PC-3 (cell line): Measurements from ENCODE around the gene CADM4. TPM values are rescaled to one million over a fixed set of nuclear protein-coding genes. Genes with fewer than 3 reads are reported as not detected.

Source experiments
- ATAC-seq: fragments of 200-7000 bp; cut with Tn5 transposase; 2 replicates; pipeline ENCODE4 v1.9.1; 2020; ENCODE audit warnings: mild to moderate bottlenecking, moderate library complexity
- BruUV-seq: library from RNA; stranded (reverse); fragments of 400-500 nt; replicated peaks from 2 replicates; lab custom pipeline; 2021; lab: Mats Ljungman, UMichigan
- CTCF ChIA-PET: fragments of 300-600 bp; sonication (Branson Sonifier 250); formaldehyde crosslinking; loops from one replicate; lab custom pipeline; 2022; ENCODE audit warnings: antibody characterized with exemption; lab: Charles Lee
- POLR2A ChIA-PET: fragments of 300-600 bp; sonication (Branson Sonifier 250); formaldehyde crosslinking; loops from one replicate; lab custom pipeline; 2022; ENCODE audit warnings: antibody characterized with exemption; ENCODE audit not compliant: unreplicated experiment; lab: Charles Lee
- DNase-seq: peaks from one replicate; pipeline ENCODE4 v3.0.0-alpha.2; 2015
- H2AFZ ChIP-seq: fragments of 300-600 bp; sonication (generic); 2 replicates; pipeline ENCODE4 v1.6.0; 2016; ENCODE audit warnings: antibody characterized with exemption, low read length
- H3F3A ChIP-seq: fragments of 300-600 bp; sonication (generic); one replicate; pipeline ENCODE4 v1.6.0; 2017; ENCODE audit warnings: antibody characterized with exemption, low read length, control low read depth, mild to moderate bottlenecking; ENCODE audit not compliant: unreplicated experiment
- H3K27ac ChIP-seq: fragments of 300-600 bp; sonication (generic); 2 replicates; pipeline ENCODE4 v1.5.1; 2016; ENCODE audit warnings: mild to moderate bottlenecking, low read length
- H3K27me3 ChIP-seq: fragments of 300-600 bp; sonication (generic); 2 replicates; pipeline ENCODE4 v1.6.1; 2016; ENCODE audit warnings: low read length, mixed read lengths
- H3K36me3 ChIP-seq: fragments of 300-600 bp; sonication (generic); 2 replicates; pipeline ENCODE4 v1.6.1; 2016; ENCODE audit warnings: low read depth, mixed run types, low read length, mixed read lengths
- H3K4me1 ChIP-seq: fragments of 300-600 bp; sonication (generic); 2 replicates; pipeline ENCODE4 v1.5.1; 2016; ENCODE audit warnings: low read length; ENCODE audit not compliant: insufficient read depth
- H3K4me2 ChIP-seq: fragments of 300-600 bp; sonication (generic); 2 replicates; pipeline ENCODE4 v1.6.0; 2016; ENCODE audit warnings: low read length
- H3K4me3 ChIP-seq: fragments of 300-600 bp; sonication (generic); 2 replicates; pipeline ENCODE4 v1.5.1; 2016; ENCODE audit warnings: mild to moderate bottlenecking, low read length, mixed read lengths
- H3K79me2 ChIP-seq: fragments of 300-600 bp; sonication (generic); 2 replicates; pipeline ENCODE4 v1.6.1; 2017; ENCODE audit warnings: low read length, mixed read lengths
- H3K9ac ChIP-seq: fragments of 300-600 bp; sonication (generic); 2 replicates; pipeline ENCODE4 v1.6.0; 2016; ENCODE audit warnings: mild to moderate bottlenecking, low read length
- H3K9me2 ChIP-seq: fragments of 300-600 bp; sonication (generic); replicated peaks from 2 replicates; pipeline ENCODE4 v1.6.1; 2016; ENCODE audit warnings: mixed run types, low read length, mixed read lengths
- H3K9me3 ChIP-seq: fragments of 300-600 bp; sonication (generic); 2 replicates; pipeline ENCODE4 v1.6.1; 2016; ENCODE audit warnings: low read length, mixed read lengths
- H4K20me1 ChIP-seq: fragments of 300-600 bp; sonication (generic); 2 replicates; pipeline ENCODE4 v1.6.1; 2016; ENCODE audit warnings: low read length, mixed read lengths
- EZH2 ChIP-seq: fragments of 300-600 bp; sonication (generic); IDR thresholded peaks from one replicate; pipeline ENCODE4 v1.6.1; 2017; ENCODE audit warnings: antibody characterized with exemption, mild to moderate bottlenecking, low read length; ENCODE audit not compliant: unreplicated experiment
- EZH2phosphoT487 ChIP-seq: fragments of 300-600 bp; sonication (generic); IDR thresholded peaks from 2 replicates; pipeline ENCODE4 v1.6.1; 2018; ENCODE audit warnings: mild to moderate bottlenecking, antibody characterized with exemption, low read length, borderline replicate concordance
- intact Hi-C: fragments of 100-400 bp; cut with micrococcal nuclease; formaldehyde crosslinking; loops from 2 replicates; pipeline ENCODE4 v1.9.0; 2023
- total RNA-seq: library from RNA; depleted of rRNA; stranded (reverse); fragments of >200 nt; gene quantifications from 2 replicates; pipeline ENCODE4 v1.2.3, GENCODE V29; 2014
- TF ChIP-seq, protein P1 (sequence below): fragments of 300-600 bp; sonication (generic); conservative IDR thresholded peaks from 2 replicates; pipeline ENCODE4 v1.5.1; 2017; ENCODE audit warnings: antibody characterized with exemption, low read depth, mild to moderate bottlenecking, low read length

The CADM4 gene
- total RNA-seq, 1 experiment from 2014 or later, result 13.7 TPM

DNA sequence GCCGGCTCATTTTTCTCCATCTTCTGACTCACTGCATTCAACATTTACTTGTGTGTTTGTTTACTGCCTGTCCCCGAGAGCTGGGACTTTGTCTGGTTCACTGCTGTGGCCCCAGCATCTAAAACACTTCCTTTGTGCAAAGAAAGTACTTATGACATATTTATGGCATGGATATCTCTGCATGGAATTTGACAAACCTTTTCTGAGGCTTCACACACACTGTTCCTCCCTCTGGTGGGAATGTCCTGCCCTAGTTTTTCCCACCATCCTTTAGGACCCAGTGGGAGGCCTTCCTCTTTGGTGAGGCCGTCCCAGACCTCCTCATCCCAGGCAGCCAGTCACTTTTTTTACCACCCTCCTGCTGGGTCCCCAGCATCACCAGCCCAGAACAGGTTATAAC, 29.2 kb downstream of the CADM4 start:
- Histone ChIP-seq H3K36me3 (no peaks in the 10 kb centered on the region; the same call in 1 of the 2 replicates), H3K27ac (no peak overlapping the region), H3K9me2 (no peaks in the 10 kb centered on the region), H3K4me2 (no peak overlapping the region), H3F3A (no peaks in the 10 kb centered on the region), H3K4me3 (no peak overlapping the region), H3K27me3 (no peaks in the 10 kb centered on the region), H3K4me1 (no peaks in the 10 kb centered on the region), H3K79me2 (no peaks in the 10 kb centered on the region), H4K20me1 (no peaks in the 10 kb centered on the region), H3K9ac (no peak overlapping the region), H3K9me3 (no peaks in the 10 kb centered on the region), H2AFZ (no peak overlapping the region)
- intact Hi-C loops, result no loop called here
- ChIA-PET POLR2A (no interaction called here), CTCF (no interaction called here)
- DNase-seq (no peak), ATAC-seq (no peak)
- BruUV-seq, result no TSS peak
- TF ChIP-seq EZH2phosphoT487, result no peak
- TF ChIP-seq, protein P1, sequence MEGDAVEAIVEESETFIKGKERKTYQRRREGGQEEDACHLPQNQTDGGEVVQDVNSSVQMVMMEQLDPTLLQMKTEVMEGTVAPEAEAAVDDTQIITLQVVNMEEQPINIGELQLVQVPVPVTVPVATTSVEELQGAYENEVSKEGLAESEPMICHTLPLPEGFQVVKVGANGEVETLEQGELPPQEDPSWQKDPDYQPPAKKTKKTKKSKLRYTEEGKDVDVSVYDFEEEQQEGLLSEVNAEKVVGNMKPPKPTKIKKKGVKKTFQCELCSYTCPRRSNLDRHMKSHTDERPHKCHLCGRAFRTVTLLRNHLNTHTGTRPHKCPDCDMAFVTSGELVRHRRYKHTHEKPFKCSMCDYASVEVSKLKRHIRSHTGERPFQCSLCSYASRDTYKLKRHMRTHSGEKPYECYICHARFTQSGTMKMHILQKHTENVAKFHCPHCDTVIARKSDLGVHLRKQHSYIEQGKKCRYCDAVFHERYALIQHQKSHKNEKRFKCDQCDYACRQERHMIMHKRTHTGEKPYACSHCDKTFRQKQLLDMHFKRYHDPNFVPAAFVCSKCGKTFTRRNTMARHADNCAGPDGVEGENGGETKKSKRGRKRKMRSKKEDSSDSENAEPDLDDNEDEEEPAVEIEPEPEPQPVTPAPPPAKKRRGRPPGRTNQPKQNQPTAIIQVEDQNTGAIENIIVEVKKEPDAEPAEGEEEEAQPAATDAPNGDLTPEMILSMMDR, result no peak
- no peak for TF ChIP-seq EZH2

DNA sequence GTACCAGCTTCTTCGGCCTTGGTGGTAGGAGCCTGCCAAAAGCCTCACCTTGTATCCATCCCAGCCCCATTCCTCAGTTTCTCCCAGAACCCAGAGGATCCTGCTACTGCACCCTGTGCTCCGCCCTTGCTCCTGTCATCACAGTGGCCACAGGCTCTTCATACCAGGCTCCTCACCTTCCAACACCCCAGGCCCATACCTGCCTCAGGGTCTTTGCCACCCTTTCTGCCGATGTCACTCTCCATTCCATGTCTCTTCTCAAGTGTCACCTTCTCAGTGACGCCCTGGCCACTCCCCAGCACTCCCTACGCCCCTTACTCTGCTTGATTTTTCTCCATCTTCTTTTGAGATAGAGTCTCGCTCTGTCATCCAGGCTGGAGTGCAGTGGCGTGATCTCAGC, 29.8 kb downstream of the CADM4 start:
- no peaks in the 10 kb centered on the region for H3F3A ChIP-seq
- DNase-seq (no peak), ATAC-seq (no peak)
- no peaks in the 10 kb centered on the region for H3K27me3 ChIP-seq
- no peak overlapping the region for H3K27ac ChIP-seq
- H3K4me3 ChIP-seq, result no peak overlapping the region
- intact Hi-C loops, result no loop called here
- TF ChIP-seq, protein P1, result no peak
- no peak for TF ChIP-seq EZH2phosphoT487
- no peak for TF ChIP-seq EZH2
- H3K79me2 ChIP-seq, result no peaks in the 10 kb centered on the region
- H3K4me2 ChIP-seq, result no peak overlapping the region
- ChIA-PET CTCF (no interaction called here), POLR2A (no interaction called here)
- H4K20me1 ChIP-seq, result no peaks in the 10 kb centered on the region
- no peak overlapping the region for H2AFZ ChIP-seq
- no peaks in the 10 kb centered on the region; the same call in 1 of the 2 replicates for H3K36me3 ChIP-seq
- no TSS peak for BruUV-seq
- H3K9ac ChIP-seq, result no peak overlapping the region
- no peaks in the 10 kb centered on the region for H3K4me1 ChIP-seq
- no peaks in the 10 kb centered on the region for H3K9me3 ChIP-seq
- no peaks in the 10 kb centered on the region for H3K9me2 ChIP-seq

GRCh38 chr19:43607238-43608205, 32.1 kb downstream of the CADM4 start:
- Histone ChIP-seq H3K4me1 (no peaks in the 10 kb centered on the region), H2AFZ (no peak overlapping the region), H3K4me2 (no peak overlapping the region), H3K9me3 (no peaks in the 10 kb centered on the region), H3K9me2 (no peaks in the 10 kb centered on the region), H4K20me1 (no peaks in the 10 kb centered on the region), H3F3A (no peaks in the 10 kb centered on the region), H3K36me3 (no peaks in the 10 kb centered on the region), H3K4me3 (no peak overlapping the region), H3K9ac (no peak overlapping the region), H3K27ac (no peak overlapping the region), H3K27me3 (no peaks in the 10 kb centered on the region), H3K79me2 (no peaks in the 10 kb centered on the region)
- ATAC-seq (no peak), DNase-seq (no peak)
- TF ChIP-seq EZH2phosphoT487 (no peak), EZH2 (no peak)
- TF ChIP-seq, protein P1, result no peak
- no TSS peak for BruUV-seq
- ChIA-PET CTCF (no interaction called here), POLR2A (no interaction called here)
- intact Hi-C loops, result no loop called here
